HepG2 (cell line): ENCODE measurements around the gene ZMYND8. TPM values are rescaled to one million over a fixed set of nuclear protein-coding genes. Genes with fewer than 3 reads are reported as not detected.

ENCODE experiments used
- CC2D1A ChIP-seq: sonication (generic); formaldehyde crosslinking; IDR thresholded peaks from 2 replicates; pipeline ENCODE4 v1.8.1; 2023; ENCODE audit warnings: mild to moderate bottlenecking, missing genetic modification reagents
- CENPT ChIP-seq: sonication (generic); formaldehyde crosslinking; IDR thresholded peaks from 2 replicates; pipeline ENCODE4 v1.8.0; 2022; ENCODE audit warnings: low read depth, mild to moderate bottlenecking, moderate library complexity, missing genetic modification reagents
- CENPX ChIP-seq: sonication (generic); formaldehyde crosslinking; IDR thresholded peaks from 2 replicates; pipeline ENCODE4 v1.9.0; 2021; ENCODE audit warnings: mild to moderate bottlenecking, missing genetic modification reagents, moderate library complexity
- HMG20A ChIP-seq: IDR thresholded peaks from 2 replicates; pipeline ENCODE4 v1.6.1; 2016; ENCODE audit warnings: borderline replicate concordance
- HNF1B ChIP-seq: sonication (generic); formaldehyde crosslinking; IDR thresholded peaks from 2 replicates; pipeline ENCODE4 v1.5.1; 2020; ENCODE audit warnings: mild to moderate bottlenecking, moderate library complexity, missing genetic modification reagents
- HNF4G ChIP-seq, 2 experiments: sonication (generic) in 1 of 2; formaldehyde crosslinking in 1 of 2; IDR thresholded peaks; 2 replicates each; pipeline versions ENCODE4 v1.4.0 to v1.6.1; 2011 to 2020; ENCODE audit warnings: borderline replicate concordance in 2 of 2, low read depth in 2 of 2, mild to moderate bottlenecking in 2 of 2, low read length in 1 of 2, missing genetic modification reagents in 1 of 2, moderate library complexity in 1 of 2
- IRX3 ChIP-seq: sonication (generic); formaldehyde crosslinking; IDR thresholded peaks from 2 replicates; pipeline ENCODE4 v1.8.1; 2023; ENCODE audit warnings: mild to moderate bottlenecking, low read depth, missing genetic modification reagents, borderline replicate concordance
- NR2C2 ChIP-seq: sonication (generic); formaldehyde crosslinking; IDR thresholded peaks from 2 replicates; pipeline ENCODE4 v1.4.0; 2020; ENCODE audit warnings: missing genetic modification reagents, mild to moderate bottlenecking, moderate library complexity, borderline replicate concordance
- POLR2AphosphoS5 ChIP-seq: IDR thresholded peaks from 2 replicates; pipeline ENCODE4 v1.6.1; 2012; ENCODE audit warnings: low read depth, low read length
- RFX1 ChIP-seq: fragments of 450-650 bp; IDR thresholded peaks from 2 replicates; pipeline ENCODE4 v1.6.1; 2017
- SALL2 ChIP-seq: sonication (generic); formaldehyde crosslinking; IDR thresholded peaks from 2 replicates; pipeline ENCODE4 v1.8.1; 2023; ENCODE audit warnings: mild to moderate bottlenecking, missing genetic modification reagents, inconsistent platforms
- XRCC5 ChIP-seq: fragments of 200-400 bp; formaldehyde crosslinking; optimal IDR thresholded peaks from 2 replicates; pipeline ENCODE3; 2017; ENCODE audit warnings: mild to moderate bottlenecking, low read length
- ZC3H4 ChIP-seq: sonication (generic); formaldehyde crosslinking; IDR thresholded peaks from 2 replicates; pipeline ENCODE4 v1.4.0; 2020; ENCODE audit warnings: missing genetic modification reagents, borderline replicate concordance
- ZNF335 ChIP-seq: sonication (generic); formaldehyde crosslinking; IDR thresholded peaks from 2 replicates; pipeline ENCODE4 v1.4.0; 2020; ENCODE audit warnings: missing genetic modification reagents
- ZNF512 ChIP-seq: sonication (generic); formaldehyde crosslinking; IDR thresholded peaks from 2 replicates; pipeline ENCODE4 v1.4.0; 2020; ENCODE audit warnings: mild to moderate bottlenecking, missing genetic modification reagents
- ZNF672 ChIP-seq: sonication (generic); formaldehyde crosslinking; IDR thresholded peaks from 2 replicates; pipeline ENCODE4 v1.8.1; 2022; ENCODE audit warnings: missing genetic modification reagents
- polyA plus RNA-seq, 8 experiments: library from polyadenylated mRNA; depleted of rRNA in 3 of 8; stranded (reverse) in 7 of 8; unstranded in 1 of 8; fragments of >200 nt; fragmentation: Illumina TruSeq in 4 of 8; extraction: Trizol in 4 of 8; gene quantifications; 2 replicates each; pipeline versions ENCODE4 v1.2.1 to v1.2.3, GENCODE V29; 2011 to 2016; ENCODE audit warnings: low read depth in 4 of 8, missing spikeins in 1 of 8, mixed read lengths in 1 of 8; ENCODE audit not compliant: insufficient read depth in 1 of 8
- total RNA-seq, 5 experiments: library from RNA; depleted of rRNA; stranded (reverse); fragments of >200 nt; fragmentation: Illumina TruSeq; extraction: Trizol; gene quantifications; 2 replicates each; pipeline ENCODE4 v1.2.3, GENCODE V29; 2016; ENCODE audit warnings: low read depth in 1 of 5
- TF ChIP-seq, protein P1 (sequence below): sonication (generic); formaldehyde crosslinking; IDR thresholded peaks from 2 replicates; pipeline ENCODE4 v1.4.0; 2020; ENCODE audit warnings: missing genetic modification reagents, borderline replicate concordance
- TF ChIP-seq, protein P2 (sequence below): sonication (generic); formaldehyde crosslinking; IDR thresholded peaks from 2 replicates; pipeline ENCODE4 v1.4.0; 2020; ENCODE audit warnings: missing genetic modification reagents

ZMYND8 gene
- total and polyA plus RNA-seq, 2 of the 13 experiments (the other 11 are each of a cell fraction or from before 2014, with no cell fraction given) = 53.9 to 84.7 TPM

DNA sequence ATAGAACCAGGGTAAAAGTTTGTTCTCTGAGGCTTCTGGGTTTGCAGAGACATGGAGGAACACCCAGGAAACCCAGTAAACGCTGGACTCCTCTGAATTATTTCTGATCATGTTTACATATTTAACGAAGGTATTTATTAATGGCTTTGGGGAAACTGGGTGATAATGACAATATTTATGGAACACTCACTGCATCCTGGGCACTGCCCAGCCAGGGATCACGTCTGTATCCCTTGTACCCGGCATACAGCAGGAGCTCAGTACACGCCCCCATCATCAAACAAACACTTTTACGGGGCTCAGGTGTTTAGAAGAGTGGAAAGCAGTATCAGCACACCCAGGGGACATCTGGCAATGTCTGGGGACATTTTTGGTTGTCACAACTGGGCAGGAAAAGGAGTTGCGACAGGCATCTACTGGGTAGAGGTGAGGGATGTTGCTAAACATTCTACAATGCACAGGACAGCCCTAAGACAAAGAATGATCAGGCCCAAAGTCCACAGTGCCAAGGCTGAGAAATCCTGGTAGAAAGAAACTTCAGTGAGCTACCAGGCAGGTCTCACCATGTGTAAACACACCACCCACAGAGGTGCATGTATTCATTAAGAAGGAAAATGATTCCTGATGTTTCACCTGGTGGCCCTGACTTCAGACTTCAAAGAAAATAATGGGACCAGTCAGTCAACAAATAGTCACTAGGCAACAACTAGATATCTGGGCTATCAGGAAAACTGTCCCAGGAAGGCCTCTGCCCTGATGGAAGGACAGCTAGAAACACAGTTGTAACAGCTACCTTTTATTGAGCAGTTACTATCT, 35.3 kb downstream of the ZMYND8 start (continued):
- TF ChIP-seq, protein P1, sequence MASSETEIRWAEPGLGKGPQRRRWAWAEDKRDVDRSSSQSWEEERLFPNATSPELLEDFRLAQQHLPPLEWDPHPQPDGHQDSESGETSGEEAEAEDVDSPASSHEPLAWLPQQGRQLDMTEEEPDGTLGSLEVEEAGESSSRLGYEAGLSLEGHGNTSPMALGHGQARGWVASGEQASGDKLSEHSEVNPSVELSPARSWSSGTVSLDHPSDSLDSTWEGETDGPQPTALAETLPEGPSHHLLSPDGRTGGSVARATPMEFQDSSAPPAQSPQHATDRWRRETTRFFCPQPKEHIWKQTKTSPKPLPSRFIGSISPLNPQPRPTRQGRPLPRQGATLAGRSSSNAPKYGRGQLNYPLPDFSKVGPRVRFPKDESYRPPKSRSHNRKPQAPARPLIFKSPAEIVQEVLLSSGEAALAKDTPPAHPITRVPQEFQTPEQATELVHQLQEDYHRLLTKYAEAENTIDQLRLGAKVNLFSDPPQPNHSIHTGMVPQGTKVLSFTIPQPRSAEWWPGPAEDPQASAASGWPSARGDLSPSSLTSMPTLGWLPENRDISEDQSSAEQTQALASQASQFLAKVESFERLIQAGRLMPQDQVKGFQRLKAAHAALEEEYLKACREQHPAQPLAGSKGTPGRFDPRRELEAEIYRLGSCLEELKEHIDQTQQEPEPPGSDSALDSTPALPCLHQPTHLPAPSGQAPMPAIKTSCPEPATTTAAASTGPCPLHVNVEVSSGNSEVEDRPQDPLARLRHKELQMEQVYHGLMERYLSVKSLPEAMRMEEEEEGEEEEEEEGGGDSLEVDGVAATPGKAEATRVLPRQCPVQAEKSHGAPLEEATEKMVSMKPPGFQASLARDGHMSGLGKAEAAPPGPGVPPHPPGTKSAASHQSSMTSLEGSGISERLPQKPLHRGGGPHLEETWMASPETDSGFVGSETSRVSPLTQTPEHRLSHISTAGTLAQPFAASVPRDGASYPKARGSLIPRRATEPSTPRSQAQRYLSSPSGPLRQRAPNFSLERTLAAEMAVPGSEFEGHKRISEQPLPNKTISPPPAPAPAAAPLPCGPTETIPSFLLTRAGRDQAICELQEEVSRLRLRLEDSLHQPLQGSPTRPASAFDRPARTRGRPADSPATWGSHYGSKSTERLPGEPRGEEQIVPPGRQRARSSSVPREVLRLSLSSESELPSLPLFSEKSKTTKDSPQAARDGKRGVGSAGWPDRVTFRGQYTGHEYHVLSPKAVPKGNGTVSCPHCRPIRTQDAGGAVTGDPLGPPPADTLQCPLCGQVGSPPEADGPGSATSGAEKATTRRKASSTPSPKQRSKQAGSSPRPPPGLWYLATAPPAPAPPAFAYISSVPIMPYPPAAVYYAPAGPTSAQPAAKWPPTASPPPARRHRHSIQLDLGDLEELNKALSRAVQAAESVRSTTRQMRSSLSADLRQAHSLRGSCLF = no peak
- TF ChIP-seq ZNF335 (CRISPR knock-in tag) (0 out of 2 replicates have a peak, but pooled peaks have one; percentile 37), RFX1 (peak; percentile 93), HNF1B (CRISPR knock-in tag) (peak; percentile 72), CENPX (CRISPR knock-in tag) (no peak), NR2C2 (CRISPR knock-in tag) (no peak; the same call in 1 of the 2 replicates), ZC3H4 (no peak), IRX3 (CRISPR knock-in tag) (no peak), POLR2AphosphoS5 (no peak), XRCC5 (peak; percentile 82), ZNF672 (CRISPR knock-in tag) (no peak), HMG20A (CRISPR knock-in tag) (peak; percentile 86), SALL2 (CRISPR knock-in tag) (peak; percentile 40; the same call in 1 of the 2 replicates), CC2D1A (CRISPR knock-in tag) (peak; percentile 53; the same call in 1 of the 2 replicates), ZNF512 (CRISPR knock-in tag) (no peak), HNF4G (IDR thresholded peaks at IDR 0.05; ENCODE audit: borderline replicate concordance, low read depth, low read length) (peak; percentile 75; the same call in 1 of the 2 replicates), HNF4G (CRISPR knock-in tag; IDR thresholded peaks at IDR 0.05; ENCODE audit: borderline replicate concordance, low read depth) (peak; percentile 56; the same call in 1 of the 2 replicates), CENPT (no peak)
- TF ChIP-seq, protein P2, sequence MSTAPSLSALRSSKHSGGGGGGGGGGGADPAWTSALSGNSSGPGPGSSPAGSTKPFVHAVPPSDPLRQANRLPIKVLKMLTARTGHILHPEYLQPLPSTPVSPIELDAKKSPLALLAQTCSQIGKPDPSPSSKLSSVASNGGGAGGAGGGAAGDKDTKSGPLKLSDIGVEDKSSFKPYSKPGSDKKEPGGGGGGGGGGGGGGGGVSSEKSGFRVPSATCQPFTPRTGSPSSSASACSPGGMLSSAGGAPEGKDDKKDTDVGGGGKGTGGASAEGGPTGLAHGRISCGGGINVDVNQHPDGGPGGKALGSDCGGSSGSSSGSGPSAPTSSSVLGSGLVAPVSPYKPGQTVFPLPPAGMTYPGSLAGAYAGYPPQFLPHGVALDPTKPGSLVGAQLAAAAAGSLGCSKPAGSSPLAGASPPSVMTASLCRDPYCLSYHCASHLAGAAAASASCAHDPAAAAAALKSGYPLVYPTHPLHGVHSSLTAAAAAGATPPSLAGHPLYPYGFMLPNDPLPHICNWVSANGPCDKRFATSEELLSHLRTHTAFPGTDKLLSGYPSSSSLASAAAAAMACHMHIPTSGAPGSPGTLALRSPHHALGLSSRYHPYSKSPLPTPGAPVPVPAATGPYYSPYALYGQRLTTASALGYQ (CRISPR knock-in tag) = no peak
